KMS-11 (cell line): Measurements from ENCODE around the gene SPHK1.
A peak's percentile ranks its signal among the peaks of the same experiment; 100 is the strongest.

Experiments used
- H2AFZ ChIP-seq: fragments of 200-600 bp; sonication (generic); 2 replicates; pipeline ENCODE4 v1.6.1; 2016; ENCODE audit warnings: antibody characterized with exemption, mixed run types, low read depth
- H3K27ac ChIP-seq: fragments of 200-600 bp; sonication (generic); 2 replicates; pipeline ENCODE4 v1.6.1; 2016; ENCODE audit warnings: mild to moderate bottlenecking, mixed run types
- H3K27me3 ChIP-seq: fragments of 200-600 bp; sonication (generic); 2 replicates; pipeline ENCODE4 v1.6.1; 2017; ENCODE audit warnings: mild to moderate bottlenecking, low read depth, mixed run types, moderate library complexity; ENCODE audit not compliant: insufficient read depth
- H3K36me3 ChIP-seq: fragments of 200-600 bp; sonication (generic); 2 replicates; pipeline ENCODE4 v1.6.1; 2017; ENCODE audit warnings: mild to moderate bottlenecking, mixed run types; ENCODE audit not compliant: insufficient read depth
- H3K4me1 ChIP-seq: fragments of 200-600 bp; sonication (generic); 2 replicates; pipeline ENCODE4 v1.6.1; 2016; ENCODE audit warnings: mild to moderate bottlenecking, low read depth, mixed run types; ENCODE audit not compliant: poor library complexity, severe bottlenecking
- H3K4me2 ChIP-seq: fragments of 200-600 bp; sonication (generic); 2 replicates; pipeline ENCODE4 v1.7.0; 2016; ENCODE audit warnings: mild to moderate bottlenecking, mixed run types
- H3K4me3 ChIP-seq: fragments of 200-600 bp; sonication (generic); IDR thresholded peaks from 2 replicates; pipeline ENCODE4 v1.6.1; 2017; ENCODE audit warnings: low read depth, low read length, mixed read lengths; ENCODE audit not compliant: insufficient read depth
- H3K79me2 ChIP-seq: fragments of 200-600 bp; sonication (generic); 2 replicates; pipeline ENCODE4 v1.6.1; 2016; ENCODE audit warnings: low read depth, mixed run types; ENCODE audit not compliant: insufficient read depth
- H3K9ac ChIP-seq: fragments of 200-600 bp; sonication (generic); 2 replicates; pipeline ENCODE4 v1.6.1; 2016; ENCODE audit warnings: mild to moderate bottlenecking, mixed run types
- H4K20me1 ChIP-seq: fragments of 200-600 bp; sonication (generic); 2 replicates; pipeline ENCODE4 v1.6.1; 2016; ENCODE audit warnings: mild to moderate bottlenecking, mixed run types; ENCODE audit not compliant: insufficient read depth
- TF ChIP-seq, protein P1 (sequence below): fragments of 200-600 bp; sonication (generic); conservative IDR thresholded peaks from 2 replicates; pipeline ENCODE4 v1.6.1; 2017; ENCODE audit warnings: low read depth, mild to moderate bottlenecking, antibody characterized with exemption, low read length, moderate library complexity, mixed read lengths

SPHK1 gene

DNA sequence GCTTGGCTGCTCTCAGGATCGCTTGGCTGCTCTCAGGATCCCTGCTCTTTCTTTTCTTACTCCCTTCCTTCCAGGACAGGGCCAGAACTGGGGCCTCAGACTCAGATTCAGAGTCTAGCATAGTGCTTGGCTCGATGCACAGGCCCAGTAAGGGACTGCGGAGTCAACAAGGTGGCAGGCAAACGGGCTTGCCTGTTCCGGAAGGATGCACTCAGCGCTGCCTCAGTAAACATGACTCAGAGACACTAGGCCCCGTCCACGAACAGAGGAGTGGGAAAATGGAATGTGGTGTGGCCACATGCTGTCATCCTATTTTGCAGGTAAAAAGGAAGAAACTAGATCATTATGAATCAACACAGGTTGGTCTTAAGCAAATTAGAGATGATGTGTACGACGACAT, 9.8 kb downstream of the SPHK1 start:
- H3K4me2 ChIP-seq, result no peak overlapping the region
- TF ChIP-seq, protein P1, sequence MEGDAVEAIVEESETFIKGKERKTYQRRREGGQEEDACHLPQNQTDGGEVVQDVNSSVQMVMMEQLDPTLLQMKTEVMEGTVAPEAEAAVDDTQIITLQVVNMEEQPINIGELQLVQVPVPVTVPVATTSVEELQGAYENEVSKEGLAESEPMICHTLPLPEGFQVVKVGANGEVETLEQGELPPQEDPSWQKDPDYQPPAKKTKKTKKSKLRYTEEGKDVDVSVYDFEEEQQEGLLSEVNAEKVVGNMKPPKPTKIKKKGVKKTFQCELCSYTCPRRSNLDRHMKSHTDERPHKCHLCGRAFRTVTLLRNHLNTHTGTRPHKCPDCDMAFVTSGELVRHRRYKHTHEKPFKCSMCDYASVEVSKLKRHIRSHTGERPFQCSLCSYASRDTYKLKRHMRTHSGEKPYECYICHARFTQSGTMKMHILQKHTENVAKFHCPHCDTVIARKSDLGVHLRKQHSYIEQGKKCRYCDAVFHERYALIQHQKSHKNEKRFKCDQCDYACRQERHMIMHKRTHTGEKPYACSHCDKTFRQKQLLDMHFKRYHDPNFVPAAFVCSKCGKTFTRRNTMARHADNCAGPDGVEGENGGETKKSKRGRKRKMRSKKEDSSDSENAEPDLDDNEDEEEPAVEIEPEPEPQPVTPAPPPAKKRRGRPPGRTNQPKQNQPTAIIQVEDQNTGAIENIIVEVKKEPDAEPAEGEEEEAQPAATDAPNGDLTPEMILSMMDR, result no peak
- no peak overlapping the region for H3K27ac ChIP-seq
- H3K27me3 ChIP-seq, result no peaks in the 10 kb centered on the region
- no peaks in the 10 kb centered on the region; the same call in 1 of the 2 replicates for H3K36me3 ChIP-seq
- H4K20me1 ChIP-seq, result no peaks in the 10 kb centered on the region
- H3K4me3 ChIP-seq, result no peak overlapping the region
- no peak overlapping the region for H2AFZ ChIP-seq
- H3K79me2 ChIP-seq, result no peaks in the 10 kb centered on the region
- H3K9ac ChIP-seq, result no peak overlapping the region
- no peaks in the 10 kb centered on the region for H3K4me1 ChIP-seq

DNA sequence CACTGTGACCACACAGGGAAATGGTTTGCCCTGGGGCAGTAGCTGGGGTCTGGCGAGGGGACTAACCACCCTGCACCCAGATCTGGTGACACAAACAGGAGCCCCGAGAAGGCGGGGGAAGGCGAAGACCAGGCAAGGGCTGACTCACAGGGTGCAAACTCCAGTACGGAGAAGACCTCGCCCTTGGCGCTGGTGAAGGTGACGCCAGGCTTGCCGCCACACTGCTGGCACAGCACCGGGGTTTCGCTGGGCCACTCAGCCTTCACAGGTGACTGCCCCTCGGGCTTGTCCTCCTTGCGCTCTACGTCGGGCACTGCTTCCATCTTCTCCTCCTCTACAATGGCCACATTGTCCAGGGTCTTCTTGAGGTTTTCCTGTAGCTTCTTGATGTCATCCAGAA, 11.6 kb downstream of the SPHK1 start:
- Histone ChIP-seq H3K4me3 (no peak overlapping the region), H3K36me3 (no peaks in the 10 kb centered on the region; the same call in 1 of the 2 replicates), H3K27me3 (no peaks in the 10 kb centered on the region), H4K20me1 (no peaks in the 10 kb centered on the region), H3K4me2 (no peak overlapping the region), H3K27ac (no peak overlapping the region), H2AFZ (no peak overlapping the region), H3K4me1 (no peaks in the 10 kb centered on the region), H3K9ac (no peak overlapping the region), H3K79me2 (no peaks in the 10 kb centered on the region)
- TF ChIP-seq, protein P1, result no peak

DNA sequence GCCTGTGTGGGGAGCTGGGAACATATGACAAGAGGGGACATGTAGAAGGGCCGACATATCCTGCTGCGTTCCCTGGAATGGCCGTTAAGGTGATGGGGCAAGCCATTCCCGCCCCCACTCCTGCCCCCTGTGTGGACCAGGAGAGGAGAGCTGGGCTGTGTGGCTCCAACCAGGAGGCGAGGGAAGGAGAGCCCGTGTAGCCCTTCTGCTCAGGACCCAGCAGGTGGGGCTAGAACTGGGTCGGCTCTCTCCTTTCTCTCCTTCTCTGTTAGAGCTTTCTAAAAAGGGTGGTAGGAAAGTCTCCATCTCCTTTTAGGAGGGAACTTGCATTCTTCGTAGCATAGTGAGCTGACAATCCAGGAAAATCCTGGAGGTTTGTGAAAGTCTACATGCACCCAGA, 12.8 kb downstream of the SPHK1 start:
- H3K4me1 ChIP-seq, result no peaks in the 10 kb centered on the region
- no peaks in the 10 kb centered on the region for H3K79me2 ChIP-seq
- H3K27me3 ChIP-seq, result no peaks in the 10 kb centered on the region
- no peak overlapping the region for H3K4me3 ChIP-seq
- no peak overlapping the region for H2AFZ ChIP-seq
- TF ChIP-seq, protein P1, result no peak
- H3K4me2 ChIP-seq, result no peak overlapping the region
- no peak overlapping the region for H3K27ac ChIP-seq
- H4K20me1 ChIP-seq, result no peaks in the 10 kb centered on the region
- H3K36me3 ChIP-seq, result no peaks in the 10 kb centered on the region; the same call in 1 of the 2 replicates
- no peak overlapping the region for H3K9ac ChIP-seq

DNA sequence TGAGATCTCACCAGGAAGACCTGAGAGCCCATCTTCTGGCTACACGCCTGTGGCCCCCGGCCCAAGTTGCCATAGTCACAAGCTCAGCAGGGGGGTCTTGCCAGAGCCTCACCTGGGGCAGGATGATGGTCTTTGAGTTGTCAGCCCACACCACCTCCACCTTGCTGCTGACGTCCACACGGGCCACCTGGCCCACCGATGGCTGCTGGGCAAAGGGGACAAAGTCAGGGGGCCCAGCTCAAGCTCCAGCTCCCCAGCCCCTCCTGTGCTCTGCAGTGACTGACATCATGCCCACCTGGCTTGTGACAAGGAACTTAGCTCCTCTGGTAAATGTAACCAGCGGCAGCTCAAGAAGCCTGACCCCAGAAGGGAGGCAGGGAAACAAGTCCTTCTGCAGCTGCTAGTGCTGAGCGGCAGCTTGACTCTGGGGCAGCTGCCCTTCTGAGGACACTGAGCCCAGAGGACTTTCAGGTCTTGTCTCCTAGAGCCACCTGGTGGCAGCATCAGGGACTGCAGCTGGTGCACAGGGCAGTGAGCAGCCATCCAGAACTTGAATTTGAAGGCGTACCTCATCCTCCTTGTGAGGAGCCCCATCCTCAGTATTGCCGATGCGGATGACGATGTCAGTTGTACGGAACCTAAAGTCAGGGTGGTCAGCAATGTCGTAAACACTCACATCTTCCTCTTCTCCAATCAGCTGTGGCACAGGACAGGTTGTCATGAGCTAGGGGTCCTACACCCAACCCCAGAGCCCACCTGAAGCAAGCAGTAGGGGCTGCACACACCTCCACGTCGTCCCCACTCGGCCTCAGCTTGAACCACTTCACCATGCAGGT, 13.5 kb downstream of the SPHK1 start:
- Histone ChIP-seq H3K79me2 (no peaks in the 10 kb centered on the region), H2AFZ (no peak overlapping the region), H3K27ac (no peak overlapping the region), H3K27me3 (no peaks in the 10 kb centered on the region), H3K36me3 (no peaks in the 10 kb centered on the region; the same call in 1 of the 2 replicates), H4K20me1 (no peaks in the 10 kb centered on the region), H3K4me3 (no peak overlapping the region), H3K9ac (no peak overlapping the region), H3K4me2 (no peak overlapping the region), H3K4me1 (no peaks in the 10 kb centered on the region)
- TF ChIP-seq, protein P1, result peak; percentile 99
